ENCODE data around the gene NME3. TPM values are rescaled to one million over a fixed set of nuclear protein-coding genes. Genes with fewer than 3 reads are reported as not detected.
"Not testable (repeated sequence)": the region's sequence is repeated elsewhere in the genome, so short reads cannot be mapped to it uniquely, and the experiment has no call there.

Gene NME3
- total RNA-seq, 1 donor, result 63.9 TPM

GRCh38 chr16:1741553-1742165 lies 29.7 kb downstream of the NME3 start:
- no peak for DNase-seq (ENCODE audit: low read depth)
- H3K4me3 ChIP-seq (ENCODE audit: low read depth, low read length), result no peak overlapping the region
- TF ChIP-seq CTCF (IDR thresholded peaks at IDR 0.05; ENCODE audit: insufficient read depth, low read depth, low read length), result no peak

- no peak for DNase-seq (ENCODE audit: low read depth)
- TF ChIP-seq CTCF (IDR thresholded peaks at IDR 0.05; ENCODE audit: insufficient read depth, low read depth, low read length), result no peak
- H3K4me3 ChIP-seq (ENCODE audit: low read depth, low read length), result no peak overlapping the region
Observed at GRCh38 chr16:1740781-1741490, 30.4 kb downstream of the NME3 start.

- TF ChIP-seq CTCF (IDR thresholded peaks at IDR 0.05; ENCODE audit: insufficient read depth, low read depth, low read length), result no peak
- DNase-seq (ENCODE audit: low read depth), result no peak
- no peak overlapping the region for H3K4me3 ChIP-seq (ENCODE audit: low read depth, low read length)
Observed at GRCh38 chr16:1740234-1740633, 31.1 kb downstream of the NME3 start.

GRCh38 chr16:1734816-1735215 lies 36.5 kb downstream of the NME3 start:
- TF ChIP-seq CTCF (IDR thresholded peaks at IDR 0.05; ENCODE audit: insufficient read depth, low read depth, low read length), result no peak
- no peak overlapping the region for H3K4me3 ChIP-seq (ENCODE audit: low read depth, low read length)
- no peak for DNase-seq (ENCODE audit: low read depth)

- TF ChIP-seq CTCF (IDR thresholded peaks at IDR 0.05; ENCODE audit: insufficient read depth, low read depth, low read length), result no peak
- no peak overlapping the region for H3K4me3 ChIP-seq (ENCODE audit: low read depth, low read length)
- DNase-seq (ENCODE audit: low read depth), result no peak
Observed at GRCh38 chr16:1734123-1734522, 37.2 kb downstream of the NME3 start.

- not testable (repeated sequence) for H3K4me3 ChIP-seq (ENCODE audit: low read depth, low read length); DNase-seq (ENCODE audit: low read depth)
Observed at GRCh38 chr16:1732551-1732987, 38.8 kb downstream of the NME3 start.

GRCh38 chr16:1732071-1732470 lies 39.3 kb downstream of the NME3 start:
- DNase-seq (ENCODE audit: low read depth), result no peak
- TF ChIP-seq CTCF (IDR thresholded peaks at IDR 0.05; ENCODE audit: insufficient read depth, low read depth, low read length), result no peak
- no peak overlapping the region for H3K4me3 ChIP-seq (ENCODE audit: low read depth, low read length)
